ENCODE results near the gene TBC1D10B.
"Not testable (repeated sequence)": the region's sequence is repeated elsewhere in the genome, so short reads cannot be mapped to it uniquely, and the experiment has no call there.

TBC1D10B gene

DNA sequence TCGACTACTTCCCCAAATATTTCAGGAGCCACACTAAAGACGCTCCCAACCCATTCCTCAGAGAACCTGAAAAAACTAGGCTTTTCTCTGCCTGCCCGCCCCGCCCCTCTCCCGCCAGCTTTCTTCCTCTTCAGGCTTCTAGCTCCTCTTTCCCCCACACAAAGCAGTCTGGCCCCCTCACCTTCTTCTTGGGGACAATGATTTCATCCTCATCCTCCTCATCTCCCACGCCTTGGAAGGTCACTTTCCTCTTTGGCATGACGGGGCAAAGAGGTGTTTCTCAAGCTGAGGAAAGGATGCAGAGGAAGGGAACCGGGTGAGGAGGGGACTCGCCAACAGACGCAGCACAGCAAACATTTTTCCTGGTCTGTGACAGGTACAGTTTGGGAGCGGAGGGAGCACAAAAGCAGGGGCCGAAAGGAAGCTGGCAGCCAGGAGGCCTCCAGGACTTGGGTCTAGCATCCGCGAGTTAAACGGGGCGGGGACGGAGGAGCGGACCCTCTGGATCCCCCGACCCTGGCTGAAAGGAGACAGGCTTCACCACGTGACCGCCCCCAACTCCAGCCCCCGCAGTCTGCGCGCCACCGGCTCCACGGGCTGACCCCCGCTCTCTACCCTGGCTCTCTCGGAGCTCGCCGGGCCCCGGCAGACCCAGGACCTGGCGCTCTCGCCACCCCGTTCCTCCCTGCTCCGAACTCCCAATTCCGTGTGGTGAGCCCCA is 15.7 kb downstream of the TBC1D10B start:
- no peak for DNase-seq

DNA sequence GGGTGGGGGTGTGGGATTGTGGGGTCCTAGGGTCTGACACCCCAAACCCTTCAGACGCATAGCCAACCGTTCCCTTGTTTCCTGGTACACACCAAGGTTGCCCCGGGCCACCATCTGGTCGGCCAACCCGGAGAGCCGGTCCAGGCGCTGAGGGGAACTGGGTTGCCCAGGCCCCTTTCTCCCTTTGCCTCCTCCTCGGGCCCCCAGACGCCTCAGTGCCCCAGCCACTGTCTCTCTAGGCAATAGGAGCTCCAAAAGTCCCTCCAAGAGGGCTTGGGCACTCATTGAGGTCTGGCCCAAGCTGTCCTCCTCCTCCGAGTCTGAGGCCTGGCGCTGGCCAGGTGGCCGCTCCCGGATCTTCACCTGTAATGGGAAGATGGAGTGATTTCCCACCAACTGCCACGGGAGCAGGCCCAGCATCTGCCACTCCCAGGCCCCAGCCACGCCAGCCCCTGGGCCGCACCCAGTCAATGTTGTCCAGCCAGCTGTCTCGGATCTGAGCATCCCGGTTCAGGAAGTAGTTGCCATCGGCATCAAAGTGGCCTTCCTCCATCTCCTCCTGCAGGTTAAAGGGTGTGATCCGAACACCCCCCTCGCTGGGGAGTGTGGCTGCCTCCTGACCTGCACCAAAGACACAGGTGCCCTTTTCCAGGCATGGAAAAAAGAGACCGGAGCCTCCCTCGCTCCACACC is 16.7 kb downstream of the TBC1D10B start:
- DNase-seq: no peak

DNA sequence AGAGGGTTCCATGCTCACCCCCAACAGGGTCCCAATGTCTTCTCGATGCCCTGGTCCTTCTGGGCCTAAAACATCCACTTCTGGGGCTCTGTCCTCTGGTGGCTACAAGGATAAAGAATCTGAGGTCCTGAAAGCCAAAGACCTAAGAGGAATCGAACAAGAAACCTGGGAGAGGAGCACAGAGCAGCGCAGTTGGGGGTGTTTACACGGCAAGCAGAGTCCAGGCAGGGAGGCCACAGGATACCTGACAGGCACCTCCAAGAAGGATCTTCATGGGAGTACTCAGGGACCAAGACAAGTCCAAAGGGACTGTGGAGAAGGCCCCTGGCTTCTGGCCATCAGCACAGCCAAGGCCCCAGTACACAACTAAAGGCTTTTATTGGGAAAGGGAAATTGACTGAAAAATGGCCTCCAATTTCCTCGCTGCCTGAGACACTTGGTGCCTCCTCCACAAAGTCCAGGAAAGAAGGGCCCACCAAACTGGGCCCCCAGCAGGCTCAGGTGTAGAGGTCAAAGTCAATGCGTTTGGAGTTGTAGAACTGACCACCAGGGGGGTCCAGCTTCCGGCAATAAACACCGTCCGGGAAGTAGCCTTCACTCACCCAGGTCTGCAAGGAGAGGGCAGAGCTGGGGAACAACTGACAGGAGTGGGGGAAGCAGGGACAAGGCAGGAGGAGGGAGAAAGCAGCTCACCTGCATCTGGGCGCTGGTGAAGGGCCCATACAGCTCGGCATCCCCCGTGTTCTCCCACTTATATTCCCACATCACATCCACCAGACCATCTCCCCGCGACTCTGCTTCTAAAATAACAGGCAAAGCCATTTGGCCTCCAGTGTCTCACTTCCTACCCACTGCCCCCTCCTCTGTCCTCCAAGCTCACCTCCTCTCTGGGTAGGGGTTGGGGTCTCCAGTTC is 17.5 kb downstream of the TBC1D10B start:
- no peak for DNase-seq

DNA sequence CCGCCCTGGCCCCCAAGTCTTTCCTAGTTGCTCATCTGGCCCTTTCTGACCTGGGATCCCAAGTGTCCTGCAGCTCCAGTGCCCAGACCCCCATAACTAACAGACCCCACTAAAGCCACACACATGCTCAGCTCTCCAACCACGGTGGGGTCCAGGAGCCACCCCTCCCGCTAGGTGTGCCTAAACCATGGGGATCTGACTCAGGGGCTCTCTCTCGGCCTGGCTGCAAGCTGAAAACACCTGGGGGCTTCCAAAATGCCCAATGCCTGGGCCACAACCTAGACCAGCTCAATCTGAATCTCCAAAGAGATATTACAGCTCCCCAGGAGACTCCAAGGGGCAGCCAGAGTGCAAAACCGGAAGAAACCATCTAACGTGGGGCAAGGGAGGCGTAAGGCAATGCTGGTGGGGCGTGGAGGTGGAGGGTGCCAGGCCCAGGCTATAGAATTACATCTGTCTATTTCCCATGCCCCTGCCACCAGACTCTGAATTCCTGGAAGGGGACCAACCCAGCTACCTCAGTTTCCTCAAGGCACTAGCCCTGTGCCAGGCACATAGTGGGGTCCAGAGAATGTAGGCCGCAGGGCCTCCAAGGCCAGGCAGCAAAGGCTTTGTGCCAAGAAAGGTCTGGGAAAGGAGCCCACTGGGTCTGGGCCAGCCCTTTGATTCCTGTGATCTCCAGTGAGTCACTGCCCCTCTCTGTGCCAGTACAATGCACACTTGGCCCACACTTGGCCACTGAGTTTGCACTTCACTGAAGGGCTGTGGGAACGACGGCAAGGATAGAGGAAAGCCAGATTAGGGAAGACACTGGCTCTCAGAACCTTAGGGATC is 18.5 kb downstream of the TBC1D10B start:
- DNase-seq: no peak

DNA sequence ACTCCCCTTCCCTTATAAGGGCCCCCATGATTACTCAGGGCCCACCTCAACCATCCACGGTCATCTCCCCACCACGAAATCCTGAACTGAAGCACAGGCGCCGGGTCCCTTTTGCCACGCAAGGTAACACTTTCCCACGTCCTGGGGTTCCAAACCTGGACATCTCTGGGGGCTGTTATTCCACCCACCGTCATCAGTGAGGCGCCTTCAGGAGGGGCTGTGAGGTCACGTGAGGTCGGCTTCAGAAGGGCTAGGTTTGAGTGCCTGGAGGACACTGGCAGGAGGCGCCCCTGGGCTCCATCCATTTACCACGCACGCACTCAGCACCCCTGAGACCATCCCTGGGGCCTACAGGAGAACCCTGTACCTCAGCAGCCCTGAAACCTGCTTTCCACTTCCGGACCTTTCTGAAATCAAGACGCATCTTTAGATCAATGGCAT is 19.3 kb downstream of the TBC1D10B start:
- DNase-seq: no peak

DNA sequence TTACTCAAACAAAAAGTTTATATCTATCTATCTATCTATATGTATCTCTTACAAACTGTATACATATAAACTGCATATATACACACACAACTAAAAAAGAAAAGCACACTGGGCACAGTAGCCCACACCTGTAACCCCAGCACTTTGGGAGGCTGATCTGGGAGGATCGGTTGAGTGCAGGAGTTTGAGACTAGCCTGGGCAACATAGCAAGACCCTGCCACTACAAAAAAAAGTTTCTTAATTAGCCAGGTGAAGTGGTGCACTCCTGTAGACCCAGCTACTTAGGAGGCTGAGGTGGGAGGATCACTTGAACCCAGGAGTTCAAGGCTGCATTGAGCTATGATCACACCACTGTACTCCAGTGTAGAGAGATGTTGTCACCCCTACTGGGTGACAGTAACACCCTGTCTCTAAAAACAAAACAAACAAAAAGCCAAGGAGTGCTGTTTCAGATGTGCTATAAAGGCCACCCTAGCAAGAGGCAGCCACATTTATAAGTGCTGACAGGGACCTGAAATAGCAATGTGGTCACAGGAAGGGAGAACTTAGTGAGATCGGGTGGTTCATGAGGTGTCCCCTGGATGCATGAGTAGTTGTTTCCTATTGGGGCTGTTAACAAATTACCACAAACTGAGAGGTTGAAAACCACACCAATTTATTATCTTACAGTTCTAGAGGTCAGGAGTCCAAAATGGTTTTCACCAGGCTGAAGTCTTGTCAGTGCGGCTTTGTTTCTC is 20.0 kb downstream of the TBC1D10B start:
- no peak for DNase-seq

DNA sequence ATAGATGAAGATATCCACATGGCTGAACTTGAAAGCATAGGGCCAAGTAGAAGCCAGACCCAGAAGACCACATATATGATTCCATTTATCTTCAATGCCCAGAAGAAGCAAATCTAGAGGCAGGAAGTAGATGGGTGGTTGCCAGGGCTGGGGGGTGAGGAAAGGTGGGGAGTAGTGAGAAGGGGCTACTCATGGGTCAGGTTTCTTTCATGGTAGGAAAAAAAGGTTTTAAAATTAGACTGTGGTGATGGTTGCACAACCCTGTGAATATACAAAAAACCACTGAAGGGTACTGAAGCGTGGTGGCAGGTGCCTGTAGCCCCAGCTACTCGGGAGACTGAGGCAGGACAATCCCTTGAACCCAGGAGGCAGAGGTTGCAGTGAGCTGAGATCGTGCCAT is 20.6 kb downstream of the TBC1D10B start:
- no peak for DNase-seq

DNA sequence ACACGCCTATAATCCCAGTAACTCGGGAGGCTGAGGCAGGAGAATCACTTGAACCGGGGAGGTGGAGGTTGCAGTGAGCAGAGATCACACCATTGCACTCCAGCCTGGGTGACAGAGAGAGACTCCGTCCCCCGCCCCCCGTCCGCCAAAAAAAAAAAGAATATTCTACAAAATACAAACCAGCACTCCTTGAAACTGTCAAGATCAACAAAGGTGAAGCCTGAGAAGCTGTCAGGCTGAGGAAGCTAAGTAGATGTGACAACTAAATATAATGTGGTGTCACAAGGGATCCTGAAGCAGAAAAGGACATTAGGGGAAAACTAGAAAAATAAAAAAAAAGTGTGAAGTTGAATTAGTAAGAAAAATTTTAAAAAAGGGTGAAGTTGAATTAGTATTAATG is 21.4 kb downstream of the TBC1D10B start:
- no peak for DNase-seq

DNA sequence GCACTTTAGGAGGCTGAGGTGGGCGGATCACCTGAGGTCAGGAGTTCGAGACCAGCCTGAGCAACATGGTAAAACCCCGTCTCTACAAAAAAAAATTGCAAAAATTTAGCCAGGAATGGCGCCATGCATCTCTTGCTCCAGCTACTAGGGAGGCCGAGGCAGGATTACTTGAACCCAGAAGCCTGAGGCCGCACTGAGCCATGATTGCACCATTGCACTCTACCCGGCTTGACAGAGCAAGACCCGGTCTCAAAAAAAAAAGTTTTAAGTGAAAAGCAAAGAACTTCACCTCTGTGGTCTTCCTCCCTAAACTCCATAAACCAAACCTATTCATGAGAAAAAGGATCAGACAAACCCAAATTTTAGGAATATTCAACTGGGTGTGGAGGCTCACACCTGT is 22.2 kb downstream of the TBC1D10B start:
- DNase-seq: no peak

DNA sequence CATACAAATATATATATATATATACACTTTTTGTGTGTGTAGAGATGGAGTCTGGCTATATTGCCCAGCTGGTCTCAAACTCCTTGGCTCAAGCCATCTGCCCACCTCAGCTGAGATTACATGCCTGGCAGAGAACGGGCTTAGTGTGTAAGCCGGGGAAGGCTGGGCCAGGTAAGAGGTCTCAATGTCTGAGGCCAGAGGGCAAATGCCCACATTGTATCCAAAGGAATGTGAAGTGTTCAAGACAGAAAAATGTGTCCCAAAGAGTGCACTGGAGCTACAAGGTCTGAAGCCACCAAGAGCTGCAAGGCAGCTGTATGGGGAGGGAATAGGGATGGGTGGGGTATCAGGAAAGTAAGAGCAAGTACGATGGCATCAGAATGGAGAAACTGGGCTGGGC is 24.0 kb downstream of the TBC1D10B start:
- no peak for DNase-seq

DNA sequence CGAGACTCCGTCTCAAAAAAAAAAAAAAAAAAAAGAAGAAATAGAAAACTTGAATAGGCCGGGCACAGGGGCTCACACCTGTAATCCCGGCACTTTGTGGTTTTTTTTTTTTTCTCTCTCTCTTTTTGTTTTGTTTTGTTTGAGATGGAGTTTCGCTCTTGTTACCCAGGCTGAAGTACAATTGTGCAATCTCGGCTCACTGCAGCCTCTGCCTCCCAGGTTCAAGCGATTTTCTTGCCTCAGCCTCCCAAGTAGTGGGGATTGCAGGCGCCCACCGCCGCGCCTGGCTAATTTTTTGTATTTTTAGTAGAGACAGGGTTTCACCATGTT is 26.8 kb downstream of the TBC1D10B start:
- DNase-seq: not testable (repeated sequence)

DNA sequence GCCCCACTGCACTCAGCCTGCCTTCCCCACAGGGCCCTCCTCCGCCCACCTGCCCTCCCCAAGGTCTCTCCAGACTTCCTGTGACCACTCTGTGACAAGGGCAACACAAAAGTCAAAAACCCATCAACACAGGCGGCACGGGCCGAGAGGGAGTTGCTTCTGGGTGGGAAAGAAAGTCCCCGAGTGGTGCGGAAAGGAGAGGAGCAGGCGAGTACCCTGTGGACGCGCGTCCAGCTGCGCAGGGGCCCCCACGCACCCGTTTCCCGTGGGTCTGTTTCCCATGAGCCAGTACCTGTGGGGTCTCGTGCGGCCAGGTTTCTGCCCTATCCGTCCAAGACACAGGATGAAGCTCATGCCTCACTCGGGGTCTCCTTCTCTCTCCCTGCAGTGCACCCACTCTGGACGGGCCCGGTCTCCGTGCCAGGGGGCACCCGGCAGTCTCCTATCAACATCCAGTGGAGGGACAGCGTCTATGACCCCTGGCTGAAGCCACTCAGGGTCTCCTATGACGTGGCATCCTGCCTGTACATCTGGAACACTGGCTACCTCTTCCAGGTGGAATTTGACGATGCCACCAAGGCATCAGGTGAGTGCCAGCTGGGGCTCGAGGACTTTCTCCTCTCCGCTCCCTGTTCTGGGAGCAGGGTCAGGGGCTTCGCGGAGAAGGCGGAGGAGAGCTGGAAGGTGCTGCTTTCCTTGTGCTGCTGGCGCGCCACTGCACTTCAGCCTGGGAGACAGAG is 27.4 kb downstream of the TBC1D10B start:
- no peak for DNase-seq

DNA sequence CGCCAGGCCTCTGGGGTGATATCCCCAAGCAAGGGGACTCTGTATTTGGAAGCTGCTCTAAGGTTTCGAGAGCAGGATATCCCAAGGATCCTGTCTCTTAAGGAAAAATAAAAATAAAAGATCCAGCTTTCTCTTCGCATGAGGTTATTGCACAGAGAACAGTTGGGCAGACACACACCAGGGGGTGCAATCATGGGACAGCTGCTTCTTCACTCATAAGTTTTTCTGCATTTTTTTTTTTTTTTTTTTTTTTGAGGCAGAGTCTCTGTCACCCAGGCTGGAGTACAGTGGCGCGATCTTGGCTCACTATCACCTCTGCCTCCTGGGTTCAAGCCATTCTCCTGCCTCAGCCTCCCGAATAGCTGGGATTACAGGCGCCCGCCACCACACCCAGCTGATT is 28.3 kb downstream of the TBC1D10B start:
- DNase-seq: not testable (repeated sequence)

DNA sequence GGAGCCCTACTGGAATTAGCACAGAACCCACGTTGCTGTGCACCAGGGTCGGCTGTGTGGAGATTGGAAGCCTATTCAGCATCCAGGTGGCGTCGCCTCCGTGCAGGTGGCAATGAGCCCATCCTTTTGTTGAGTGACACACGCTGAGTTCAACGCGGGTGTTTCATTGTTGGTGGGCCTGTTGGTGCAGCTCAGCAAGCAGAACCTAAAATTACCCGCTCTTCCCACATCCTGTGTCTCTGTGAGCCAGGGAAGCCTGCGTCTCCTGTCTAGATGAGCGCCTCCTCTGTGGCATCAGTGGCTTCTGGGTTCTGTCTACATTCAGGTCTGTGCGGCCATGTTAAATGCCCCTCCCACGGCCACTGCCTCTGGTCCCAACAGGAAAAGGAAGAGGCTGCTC is 29.7 kb downstream of the TBC1D10B start:
- no peak for DNase-seq

DNA sequence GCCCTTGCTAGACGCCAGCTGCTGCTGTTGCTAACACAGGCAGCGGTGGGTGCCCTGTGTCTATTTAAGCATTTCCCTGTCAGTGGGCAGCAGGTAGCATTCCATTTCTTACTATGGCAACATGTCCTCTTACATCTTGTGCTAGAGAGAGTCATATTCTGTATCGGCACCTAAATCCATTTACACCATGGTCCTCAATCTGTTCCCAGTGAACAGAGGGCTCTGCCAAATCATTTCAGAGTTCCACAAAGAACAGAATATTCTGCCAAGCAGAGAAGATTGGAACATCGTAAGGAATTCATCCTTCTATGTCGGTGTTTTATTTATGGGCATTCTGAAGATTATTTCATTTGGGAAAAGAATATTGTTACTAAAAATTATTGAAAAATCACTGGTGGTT is 31.6 kb downstream of the TBC1D10B start:
- not testable (repeated sequence) for DNase-seq

DNA sequence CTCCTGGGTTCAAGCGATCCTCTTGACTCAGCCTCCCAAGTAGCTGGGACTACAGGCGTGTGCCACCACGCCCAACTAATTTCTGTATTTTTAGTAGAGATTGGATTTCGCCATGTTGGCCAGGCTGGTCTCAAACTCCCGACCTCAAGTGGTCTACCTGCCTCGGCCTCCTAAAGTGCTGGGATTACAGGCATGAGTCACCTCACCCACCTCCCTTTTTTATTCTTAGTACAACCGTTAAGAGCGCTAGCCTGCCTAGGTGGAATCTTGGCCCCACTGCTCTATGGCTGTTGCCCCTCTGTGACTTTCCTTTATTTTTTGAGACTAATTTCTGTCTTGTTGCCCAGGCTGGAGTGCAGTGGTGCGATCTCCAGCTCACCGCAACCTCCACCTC is 32.3 kb downstream of the TBC1D10B start:
- DNase-seq: not testable (repeated sequence)

DNA sequence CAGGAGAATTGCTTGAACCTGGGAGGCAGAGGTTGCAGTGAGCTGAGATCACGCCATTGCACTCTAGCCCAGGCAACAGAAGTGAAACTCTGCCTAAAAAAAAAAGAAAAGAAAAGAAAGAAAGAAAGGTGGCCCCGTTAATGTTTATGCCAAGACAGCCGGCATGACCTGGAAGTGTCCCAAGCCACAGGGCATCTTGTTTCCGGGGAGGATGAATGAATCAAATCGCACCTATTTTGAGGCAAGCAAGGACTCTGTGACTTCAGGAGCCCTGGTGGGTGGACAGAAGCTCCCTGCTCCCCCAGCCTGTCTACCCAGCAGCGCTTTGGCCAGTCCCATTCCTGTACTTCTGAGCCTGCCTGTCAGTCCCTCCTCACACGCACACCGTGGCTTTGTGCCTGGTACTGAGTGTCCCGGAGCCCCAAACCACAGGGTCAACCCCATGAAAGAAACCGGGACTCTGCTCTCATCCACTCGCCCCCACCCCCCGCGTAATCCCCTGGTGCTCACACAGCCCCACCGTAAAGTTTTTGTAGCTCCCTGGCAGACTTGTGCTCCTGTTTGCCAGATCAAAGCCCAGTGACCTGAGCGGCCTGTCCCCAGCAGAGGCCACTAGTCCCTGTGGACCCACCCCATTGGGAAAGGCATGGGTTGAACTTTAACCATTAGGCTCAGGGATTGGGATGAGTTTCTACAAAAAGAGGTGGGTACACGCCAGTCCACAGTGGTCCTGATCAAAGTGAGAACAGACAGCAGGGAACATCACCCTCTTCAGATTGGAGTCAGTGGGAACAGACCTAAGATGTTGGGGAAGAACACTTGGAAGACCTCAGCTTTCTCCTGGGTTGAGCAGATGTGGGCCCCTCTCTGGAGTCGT is 34.5 kb downstream of the TBC1D10B start:
- no peak for DNase-seq

DNA sequence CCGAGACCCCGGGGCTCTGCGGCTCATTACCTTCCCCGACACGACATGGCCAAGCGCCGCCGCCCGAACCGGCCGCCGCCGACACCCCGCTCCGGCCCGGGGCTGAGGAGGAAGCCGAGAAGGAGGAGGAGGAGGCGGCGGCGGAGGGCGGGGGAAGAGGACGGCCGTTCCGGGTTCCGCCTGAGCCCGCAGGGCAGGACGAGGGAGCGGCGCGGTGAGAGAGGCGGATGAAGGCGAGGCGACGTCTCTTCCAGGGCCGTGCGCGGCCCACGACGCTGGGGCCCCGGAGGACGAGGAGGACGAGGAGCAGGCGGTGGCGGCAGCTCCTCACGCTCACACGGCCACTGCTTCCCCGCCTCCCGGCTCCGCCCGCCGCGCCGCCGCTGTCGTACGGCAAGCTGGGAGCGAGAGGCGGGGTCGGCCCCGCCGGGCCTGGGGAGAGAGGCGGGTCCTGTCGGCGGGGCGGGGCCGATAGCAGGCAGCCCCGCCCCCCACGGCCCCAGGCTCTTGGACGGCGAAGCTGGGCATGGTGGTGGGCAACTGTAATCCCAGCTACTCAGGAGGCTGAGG is 35.2 kb downstream of the TBC1D10B start:
- DNase-seq: peak; percentile 67

DNA sequence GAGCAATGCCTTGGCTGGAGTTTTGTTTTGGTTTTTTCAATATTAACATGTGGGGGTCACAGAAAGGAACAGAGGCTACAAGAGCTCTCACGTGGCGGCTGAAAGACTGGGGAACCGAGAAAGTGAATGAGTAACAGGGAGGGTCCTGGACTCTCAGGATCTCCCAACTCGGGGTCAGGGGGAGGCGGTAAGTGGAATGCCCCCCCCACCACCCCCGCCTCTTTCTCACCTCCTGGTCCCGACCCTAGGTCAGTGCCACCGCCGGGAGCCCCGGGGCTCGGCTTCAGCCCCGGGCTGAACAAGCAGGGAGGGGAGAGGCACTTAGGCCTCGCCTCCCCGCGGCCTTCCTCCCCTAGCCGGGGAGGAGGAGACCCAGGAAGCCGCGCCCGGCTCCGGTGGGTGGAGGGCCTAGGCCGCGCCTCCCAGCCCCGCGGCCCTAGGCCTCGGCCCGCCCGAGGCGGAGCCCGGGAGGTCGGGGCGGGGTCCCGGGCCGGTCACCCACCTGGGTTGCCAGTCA is 35.8 kb downstream of the TBC1D10B start:
- peak; percentile 74 for DNase-seq

DNA sequence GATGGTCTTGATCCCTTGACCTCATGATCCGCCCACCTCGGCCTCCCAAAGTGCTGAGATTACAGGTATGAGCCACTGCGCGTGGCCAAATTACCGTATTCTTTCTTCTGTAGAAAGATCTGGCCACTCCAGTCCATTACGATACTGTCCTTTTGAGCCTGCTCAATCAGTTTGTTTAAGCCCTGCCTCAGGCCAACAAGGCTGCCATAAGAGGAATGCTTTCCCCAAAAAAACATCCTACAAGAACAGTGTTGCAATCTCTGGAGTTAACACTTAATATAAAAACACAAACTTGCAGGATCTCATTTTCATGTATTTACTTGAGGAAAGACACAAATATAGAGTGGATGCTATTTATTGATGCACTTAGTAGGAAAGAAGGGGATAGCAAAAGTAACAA is 46.1 kb downstream of the TBC1D10B start:
- DNase-seq: not testable (repeated sequence)

All from activated T-cell treated with anti-CD3 and anti-CD28 coated beads for 4 hours (primary cell).